DOHH2 (cell line): ENCODE results near the gene PRDM15.

Source experiments
- EZH2phosphoT487 ChIP-seq: fragments of 200-600 bp; sonication (generic); IDR thresholded peaks from 2 replicates; pipeline ENCODE4 v1.6.1; 2017; ENCODE audit warnings: borderline replicate concordance, mild to moderate bottlenecking, antibody characterized with exemption, low read length, moderate library complexity, mixed read lengths
- TF ChIP-seq, protein P1 (sequence below): fragments of 200-600 bp; sonication (generic); IDR thresholded peaks from one replicate; pipeline ENCODE4 v1.5.1; 2014; ENCODE audit warnings: antibody characterized with exemption, mild to moderate bottlenecking, low read depth, low read length; ENCODE audit not compliant: poor library complexity, severe bottlenecking

DNA sequence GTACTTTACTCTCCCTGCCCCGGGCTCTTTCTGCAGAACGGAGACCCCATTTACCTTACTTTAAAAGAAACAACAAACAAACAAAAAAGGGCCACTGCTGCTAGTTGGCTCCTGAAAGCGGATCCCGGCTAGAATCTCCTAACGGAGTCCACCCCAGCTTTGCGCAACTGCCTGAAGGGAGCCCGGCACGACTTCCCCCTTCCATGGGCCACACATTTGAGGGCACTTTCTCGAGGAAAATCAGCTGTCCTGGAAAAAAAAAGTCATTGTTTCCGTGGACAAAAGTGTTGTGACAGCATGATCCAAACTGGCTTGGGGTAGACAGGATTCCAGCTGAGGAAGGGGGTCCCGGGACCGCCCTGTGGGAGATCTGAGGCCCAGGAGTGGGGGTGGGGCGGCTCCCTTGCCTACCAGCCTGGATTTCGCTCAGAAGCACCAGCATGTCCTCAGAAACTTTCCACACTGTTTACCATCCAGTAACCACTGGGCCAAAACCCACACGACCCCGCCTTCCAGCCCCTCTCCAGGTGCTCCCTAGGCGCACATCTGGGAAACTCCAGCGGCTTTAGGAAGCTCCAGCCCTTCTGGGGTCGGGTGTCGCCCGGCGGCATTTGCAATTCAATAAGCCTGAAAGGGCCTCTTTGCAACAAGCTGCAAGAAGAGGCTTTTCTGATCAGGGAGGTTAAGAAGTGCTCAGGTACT lies 117.1 kb downstream of the PRDM15 start:
- TF ChIP-seq, protein P1, sequence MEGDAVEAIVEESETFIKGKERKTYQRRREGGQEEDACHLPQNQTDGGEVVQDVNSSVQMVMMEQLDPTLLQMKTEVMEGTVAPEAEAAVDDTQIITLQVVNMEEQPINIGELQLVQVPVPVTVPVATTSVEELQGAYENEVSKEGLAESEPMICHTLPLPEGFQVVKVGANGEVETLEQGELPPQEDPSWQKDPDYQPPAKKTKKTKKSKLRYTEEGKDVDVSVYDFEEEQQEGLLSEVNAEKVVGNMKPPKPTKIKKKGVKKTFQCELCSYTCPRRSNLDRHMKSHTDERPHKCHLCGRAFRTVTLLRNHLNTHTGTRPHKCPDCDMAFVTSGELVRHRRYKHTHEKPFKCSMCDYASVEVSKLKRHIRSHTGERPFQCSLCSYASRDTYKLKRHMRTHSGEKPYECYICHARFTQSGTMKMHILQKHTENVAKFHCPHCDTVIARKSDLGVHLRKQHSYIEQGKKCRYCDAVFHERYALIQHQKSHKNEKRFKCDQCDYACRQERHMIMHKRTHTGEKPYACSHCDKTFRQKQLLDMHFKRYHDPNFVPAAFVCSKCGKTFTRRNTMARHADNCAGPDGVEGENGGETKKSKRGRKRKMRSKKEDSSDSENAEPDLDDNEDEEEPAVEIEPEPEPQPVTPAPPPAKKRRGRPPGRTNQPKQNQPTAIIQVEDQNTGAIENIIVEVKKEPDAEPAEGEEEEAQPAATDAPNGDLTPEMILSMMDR: no peak
- TF ChIP-seq EZH2phosphoT487: no peak
